HepG2 (cell line): ENCODE results near the gene PROC. TPM values are rescaled to one million over a fixed set of nuclear protein-coding genes. Genes with fewer than 3 reads are reported as not detected.

Experiments used
- CHCHD3 ChIP-seq: sonication (generic); formaldehyde crosslinking; IDR thresholded peaks from 2 replicates; pipeline ENCODE4 v1.8.0; 2022; ENCODE audit warnings: mild to moderate bottlenecking, missing genetic modification reagents, moderate library complexity
- DMAP1 ChIP-seq: IDR thresholded peaks from 2 replicates; pipeline ENCODE4 v1.6.1; 2016
- HIVEP1 ChIP-seq: sonication (generic); formaldehyde crosslinking; IDR thresholded peaks from 2 replicates; pipeline ENCODE4 v1.4.0; 2020; ENCODE audit warnings: mild to moderate bottlenecking, missing genetic modification reagents
- TAF15 ChIP-seq: fragments of 200-400 bp; formaldehyde crosslinking; IDR thresholded peaks from one replicate; pipeline ENCODE4 v1.6.1; 2018; ENCODE audit warnings: mild to moderate bottlenecking, low read depth, low read length; ENCODE audit not compliant: poor library complexity, severe bottlenecking
- TCF7 ChIP-seq: sonication (generic); IDR thresholded peaks from 2 replicates; pipeline ENCODE4 v1.6.1; 2016; ENCODE audit warnings: antibody characterized with exemption, low read depth
- XRCC5 ChIP-seq: fragments of 200-400 bp; formaldehyde crosslinking; optimal IDR thresholded peaks from 2 replicates; pipeline ENCODE3; 2017; ENCODE audit warnings: mild to moderate bottlenecking, low read length
- ZEB1 ChIP-seq: IDR thresholded peaks from 2 replicates; pipeline ENCODE4 v1.6.1; 2012; ENCODE audit warnings: mild to moderate bottlenecking, low read depth, inconsistent platforms; ENCODE audit not compliant: insufficient replicate concordance
- ZFP36L1 ChIP-seq: sonication (generic); formaldehyde crosslinking; IDR thresholded peaks from 2 replicates; pipeline ENCODE4 v1.8.0; 2022; ENCODE audit warnings: mild to moderate bottlenecking, missing genetic modification reagents, moderate library complexity
- ZNF3 ChIP-seq: IDR thresholded peaks from 2 replicates; pipeline ENCODE4 v1.7.0; 2017; ENCODE audit warnings: inconsistent platforms
- ZNF383 ChIP-seq: sonication (generic); formaldehyde crosslinking; IDR thresholded peaks from 2 replicates; pipeline ENCODE4 v1.4.0; 2020; ENCODE audit warnings: missing genetic modification reagents, mild to moderate bottlenecking, borderline replicate concordance
- ZNF430 ChIP-seq: sonication (generic); formaldehyde crosslinking; IDR thresholded peaks from 2 replicates; pipeline ENCODE4 v1.9.0; 2021; ENCODE audit warnings: mild to moderate bottlenecking, missing genetic modification reagents
- ZNF558 ChIP-seq: sonication (generic); formaldehyde crosslinking; IDR thresholded peaks from 2 replicates; pipeline ENCODE4 v1.9.0; 2022; ENCODE audit warnings: mild to moderate bottlenecking, missing genetic modification reagents, borderline replicate concordance
- ZNF629 ChIP-seq: sonication (generic); formaldehyde crosslinking; conservative IDR thresholded peaks from 2 replicates; pipeline ENCODE4 v1.5.0; 2020; ENCODE audit warnings: missing genetic modification reagents
- polyA plus RNA-seq, 8 experiments: library from polyadenylated mRNA; depleted of rRNA in 3 of 8; stranded (reverse) in 7 of 8; unstranded in 1 of 8; fragments of >200 nt; fragmentation: Illumina TruSeq in 4 of 8; extraction: Trizol in 4 of 8; gene quantifications; 2 replicates each; pipeline versions ENCODE4 v1.2.1 to v1.2.3, GENCODE V29; 2011 to 2016; ENCODE audit warnings: low read depth in 4 of 8, missing spikeins in 1 of 8, mixed read lengths in 1 of 8; ENCODE audit not compliant: insufficient read depth in 1 of 8
- total RNA-seq, 5 experiments: library from RNA; depleted of rRNA; stranded (reverse); fragments of >200 nt; fragmentation: Illumina TruSeq; extraction: Trizol; gene quantifications; 2 replicates each; pipeline ENCODE4 v1.2.3, GENCODE V29; 2016; ENCODE audit warnings: low read depth in 1 of 5
- TF ChIP-seq, protein P1 (sequence below): sonication (generic); formaldehyde crosslinking; IDR thresholded peaks from 2 replicates; pipeline ENCODE4 v1.4.0; 2020; ENCODE audit warnings: missing genetic modification reagents
- TF ChIP-seq, protein P2 (sequence below): sonication (generic); formaldehyde crosslinking; IDR thresholded peaks from one replicate; pipeline ENCODE4 v1.5.1; 2020; ENCODE audit warnings: mild to moderate bottlenecking, missing genetic modification reagents; ENCODE audit errors: not compliant biosample characterization
- TF ChIP-seq, protein P3 (sequence below): sonication (generic); formaldehyde crosslinking; IDR thresholded peaks from 2 replicates; pipeline ENCODE4 v1.4.0; 2020; ENCODE audit warnings: missing genetic modification reagents, borderline replicate concordance
- TF ChIP-seq, protein P4 (sequence below): IDR thresholded peaks from 2 replicates; pipeline ENCODE4 v1.6.1; 2016; ENCODE audit warnings: mild to moderate bottlenecking

PROC gene
- total and polyA plus RNA-seq, 2 of the 13 experiments (the other 11 are each of a cell fraction or from before 2014, with no cell fraction given): 134 to 185 TPM

DNA sequence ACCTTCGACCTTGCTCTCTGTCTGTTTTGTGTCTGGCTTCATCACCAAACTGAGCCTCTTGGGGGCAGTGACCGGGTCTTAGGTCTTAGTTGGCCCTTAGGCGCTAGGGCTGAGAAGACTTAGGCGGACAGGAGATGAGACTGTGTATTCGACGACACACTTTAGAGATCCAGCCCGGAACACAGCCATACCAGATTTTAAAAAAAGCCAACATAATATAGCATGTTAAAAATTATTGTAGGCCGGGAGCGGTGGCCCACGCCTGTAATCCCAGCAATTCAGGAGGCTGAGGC is 9.5 kb upstream of the PROC start (continued):
- TF ChIP-seq, protein P1, sequence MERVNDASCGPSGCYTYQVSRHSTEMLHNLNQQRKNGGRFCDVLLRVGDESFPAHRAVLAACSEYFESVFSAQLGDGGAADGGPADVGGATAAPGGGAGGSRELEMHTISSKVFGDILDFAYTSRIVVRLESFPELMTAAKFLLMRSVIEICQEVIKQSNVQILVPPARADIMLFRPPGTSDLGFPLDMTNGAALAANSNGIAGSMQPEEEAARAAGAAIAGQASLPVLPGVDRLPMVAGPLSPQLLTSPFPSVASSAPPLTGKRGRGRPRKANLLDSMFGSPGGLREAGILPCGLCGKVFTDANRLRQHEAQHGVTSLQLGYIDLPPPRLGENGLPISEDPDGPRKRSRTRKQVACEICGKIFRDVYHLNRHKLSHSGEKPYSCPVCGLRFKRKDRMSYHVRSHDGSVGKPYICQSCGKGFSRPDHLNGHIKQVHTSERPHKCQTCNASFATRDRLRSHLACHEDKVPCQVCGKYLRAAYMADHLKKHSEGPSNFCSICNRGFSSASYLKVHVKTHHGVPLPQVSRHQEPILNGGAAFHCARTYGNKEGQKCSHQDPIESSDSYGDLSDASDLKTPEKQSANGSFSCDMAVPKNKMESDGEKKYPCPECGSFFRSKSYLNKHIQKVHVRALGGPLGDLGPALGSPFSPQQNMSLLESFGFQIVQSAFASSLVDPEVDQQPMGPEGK (CRISPR knock-in tag): no peak
- TF ChIP-seq ZNF558 (CRISPR knock-in tag) (0 out of 2 replicates have a peak, but pooled peaks have one; percentile 34), TCF7 (no peak), ZNF383 (CRISPR knock-in tag) (no peak), ZNF430 (CRISPR knock-in tag) (0 out of 2 replicates have a peak, but pooled peaks have one; percentile 52), ZNF629 (CRISPR knock-in tag) (no peak), DMAP1 (CRISPR knock-in tag) (no peak), ZNF3 (peak; percentile 12; the same call in 1 of the 2 replicates), HIVEP1 (CRISPR knock-in tag) (0 out of 2 replicates have a peak, but pooled peaks have one; percentile 3), ZFP36L1 (CRISPR knock-in tag) (0 out of 2 replicates have a peak, but pooled peaks have one; percentile 2), CHCHD3 (CRISPR knock-in tag) (no peak), XRCC5 (peak; percentile 19), ZEB1 (peak; percentile 34), TAF15 (no peak)
- TF ChIP-seq, protein P2, sequence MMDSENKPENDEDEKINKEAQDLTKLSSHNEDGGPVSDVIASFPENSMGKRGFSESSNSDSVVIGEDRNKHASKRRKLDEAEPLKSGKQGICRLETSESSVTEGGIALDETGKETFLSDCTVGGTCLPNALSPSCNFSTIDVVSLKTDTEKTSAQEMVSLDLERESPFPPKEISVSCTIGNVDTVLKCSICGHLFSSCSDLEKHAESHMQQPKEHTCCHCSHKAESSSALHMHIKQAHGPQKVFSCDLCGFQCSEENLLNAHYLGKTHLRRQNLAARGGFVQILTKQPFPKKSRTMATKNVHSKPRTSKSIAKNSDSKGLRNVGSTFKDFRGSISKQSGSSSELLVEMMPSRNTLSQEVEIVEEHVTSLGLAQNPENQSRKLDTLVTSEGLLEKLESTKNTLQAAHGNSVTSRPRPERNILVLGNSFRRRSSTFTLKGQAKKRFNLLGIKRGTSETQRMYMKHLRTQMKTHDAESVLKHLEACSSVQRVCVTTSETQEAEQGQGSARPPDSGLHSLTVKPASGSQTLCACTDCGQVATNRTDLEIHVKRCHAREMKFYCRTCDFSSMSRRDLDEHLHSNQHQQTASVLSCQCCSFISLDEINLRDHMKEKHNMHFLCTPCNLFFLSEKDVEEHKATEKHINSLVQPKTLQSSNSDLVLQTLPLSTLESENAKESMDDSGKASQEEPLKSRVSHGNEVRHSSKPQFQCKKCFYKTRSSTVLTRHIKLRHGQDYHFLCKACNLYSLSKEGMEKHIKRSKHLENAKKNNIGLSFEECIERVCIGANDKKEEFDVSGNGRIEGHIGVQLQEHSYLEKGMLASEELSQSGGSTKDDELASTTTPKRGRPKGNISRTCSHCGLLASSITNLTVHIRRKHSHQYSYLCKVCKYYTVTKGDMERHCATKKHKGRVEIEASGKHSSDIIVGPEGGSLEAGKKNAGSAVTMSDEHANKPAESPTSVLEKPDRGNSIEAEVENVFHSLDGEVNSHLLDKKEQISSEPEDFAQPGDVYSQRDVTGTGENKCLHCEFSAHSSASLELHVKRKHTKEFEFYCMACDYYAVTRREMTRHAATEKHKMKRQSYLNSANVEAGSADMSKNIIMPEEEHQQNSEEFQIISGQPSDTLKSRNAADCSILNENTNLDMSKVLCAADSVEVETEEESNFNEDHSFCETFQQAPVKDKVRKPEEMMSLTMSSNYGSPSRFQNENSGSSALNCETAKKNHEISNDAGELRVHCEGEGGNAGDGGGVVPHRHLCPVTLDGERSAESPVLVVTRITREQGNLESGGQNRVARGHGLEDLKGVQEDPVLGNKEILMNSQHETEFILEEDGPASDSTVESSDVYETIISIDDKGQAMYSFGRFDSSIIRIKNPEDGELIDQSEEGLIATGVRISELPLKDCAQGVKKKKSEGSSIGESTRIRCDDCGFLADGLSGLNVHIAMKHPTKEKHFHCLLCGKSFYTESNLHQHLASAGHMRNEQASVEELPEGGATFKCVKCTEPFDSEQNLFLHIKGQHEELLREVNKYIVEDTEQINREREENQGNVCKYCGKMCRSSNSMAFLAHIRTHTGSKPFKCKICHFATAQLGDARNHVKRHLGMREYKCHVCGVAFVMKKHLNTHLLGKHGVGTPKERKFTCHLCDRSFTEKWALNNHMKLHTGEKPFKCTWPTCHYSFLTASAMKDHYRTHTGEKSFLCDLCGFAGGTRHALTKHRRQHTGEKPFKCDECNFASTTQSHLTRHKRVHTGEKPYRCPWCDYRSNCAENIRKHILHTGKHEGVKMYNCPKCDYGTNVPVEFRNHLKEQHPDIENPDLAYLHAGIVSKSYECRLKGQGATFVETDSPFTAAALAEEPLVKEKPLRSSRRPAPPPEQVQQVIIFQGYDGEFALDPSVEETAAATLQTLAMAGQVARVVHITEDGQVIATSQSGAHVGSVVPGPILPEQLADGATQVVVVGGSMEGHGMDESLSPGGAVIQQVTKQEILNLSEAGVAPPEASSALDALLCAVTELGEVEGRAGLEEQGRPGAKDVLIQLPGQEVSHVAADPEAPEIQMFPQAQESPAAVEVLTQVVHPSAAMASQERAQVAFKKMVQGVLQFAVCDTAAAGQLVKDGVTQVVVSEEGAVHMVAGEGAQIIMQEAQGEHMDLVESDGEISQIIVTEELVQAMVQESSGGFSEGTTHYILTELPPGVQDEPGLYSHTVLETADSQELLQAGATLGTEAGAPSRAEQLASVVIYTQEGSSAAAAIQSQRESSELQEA: no peak
- TF ChIP-seq, protein P3, sequence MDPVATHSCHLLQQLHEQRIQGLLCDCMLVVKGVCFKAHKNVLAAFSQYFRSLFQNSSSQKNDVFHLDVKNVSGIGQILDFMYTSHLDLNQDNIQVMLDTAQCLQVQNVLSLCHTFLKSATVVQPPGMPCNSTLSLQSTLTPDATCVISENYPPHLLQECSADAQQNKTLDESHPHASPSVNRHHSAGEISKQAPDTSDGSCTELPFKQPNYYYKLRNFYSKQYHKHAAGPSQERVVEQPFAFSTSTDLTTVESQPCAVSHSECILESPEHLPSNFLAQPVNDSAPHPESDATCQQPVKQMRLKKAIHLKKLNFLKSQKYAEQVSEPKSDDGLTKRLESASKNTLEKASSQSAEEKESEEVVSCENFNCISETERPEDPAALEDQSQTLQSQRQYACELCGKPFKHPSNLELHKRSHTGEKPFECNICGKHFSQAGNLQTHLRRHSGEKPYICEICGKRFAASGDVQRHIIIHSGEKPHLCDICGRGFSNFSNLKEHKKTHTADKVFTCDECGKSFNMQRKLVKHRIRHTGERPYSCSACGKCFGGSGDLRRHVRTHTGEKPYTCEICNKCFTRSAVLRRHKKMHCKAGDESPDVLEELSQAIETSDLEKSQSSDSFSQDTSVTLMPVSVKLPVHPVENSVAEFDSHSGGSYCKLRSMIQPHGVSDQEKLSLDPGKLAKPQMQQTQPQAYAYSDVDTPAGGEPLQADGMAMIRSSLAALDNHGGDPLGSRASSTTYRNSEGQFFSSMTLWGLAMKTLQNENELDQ (CRISPR knock-in tag): no peak
- TF ChIP-seq, protein P4, sequence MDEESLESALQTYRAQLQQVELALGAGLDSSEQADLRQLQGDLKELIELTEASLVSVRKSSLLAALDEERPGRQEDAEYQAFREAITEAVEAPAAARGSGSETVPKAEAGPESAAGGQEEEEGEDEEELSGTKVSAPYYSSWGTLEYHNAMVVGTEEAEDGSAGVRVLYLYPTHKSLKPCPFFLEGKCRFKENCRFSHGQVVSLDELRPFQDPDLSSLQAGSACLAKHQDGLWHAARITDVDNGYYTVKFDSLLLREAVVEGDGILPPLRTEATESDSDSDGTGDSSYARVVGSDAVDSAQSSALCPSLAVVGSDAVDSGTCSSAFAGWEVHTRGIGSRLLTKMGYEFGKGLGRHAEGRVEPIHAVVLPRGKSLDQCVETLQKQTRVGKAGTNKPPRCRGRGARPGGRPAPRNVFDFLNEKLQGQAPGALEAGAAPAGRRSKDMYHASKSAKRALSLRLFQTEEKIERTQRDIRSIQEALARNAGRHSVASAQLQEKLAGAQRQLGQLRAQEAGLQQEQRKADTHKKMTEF (CRISPR knock-in tag): no peak
